HG02610 (cell line): ENCODE results near the gene SPRED2.
"Not testable (repeated sequence)": the region's sequence is repeated elsewhere in the genome, so short reads cannot be mapped to it uniquely, and the experiment has no call there.

Experiments used
- ATAC-seq: cut with Tn5 transposase; IDR thresholded peaks from one replicate; pipeline ENCODE4 v1.9.1; 2021; ENCODE audit warnings: mild to moderate bottlenecking, moderate library complexity; ENCODE audit not compliant: unreplicated experiment

SPRED2 gene

GRCh38 chr2:65349863-65350262 lies 82.5 kb downstream of the SPRED2 start:
- ATAC-seq, result no peak

GRCh38 chr2:65347913-65348312 lies 84.5 kb downstream of the SPRED2 start:
- no peak for ATAC-seq

GRCh38 chr2:65345631-65346030 lies 86.8 kb downstream of the SPRED2 start:
- no peak for ATAC-seq

GRCh38 chr2:65344689-65345088 lies 87.7 kb downstream of the SPRED2 start:
- ATAC-seq, result no peak

- no peak for ATAC-seq
These were observed 88.2 kb downstream of the SPRED2 start for GRCh38 chr2:65344182-65344581.

GRCh38 chr2:65343386-65343785 lies 89.0 kb downstream of the SPRED2 start:
- ATAC-seq, result no peak

GRCh38 chr2:65340898-65341681 lies 91.3 kb downstream of the SPRED2 start:
- ATAC-seq, result no peak

- ATAC-seq, result no peak
These were observed 92.8 kb downstream of the SPRED2 start for GRCh38 chr2:65339648-65340047.

GRCh38 chr2:65338830-65339495 lies 93.4 kb downstream of the SPRED2 start:
- not testable (repeated sequence) for ATAC-seq

- not testable (repeated sequence) for ATAC-seq
These were observed 94.5 kb downstream of the SPRED2 start for GRCh38 chr2:65337915-65338314.

- ATAC-seq, result no peak
These were observed 97.7 kb downstream of the SPRED2 start for GRCh38 chr2:65334714-65335113.

GRCh38 chr2:65331336-65332025 lies 100.9 kb downstream of the SPRED2 start:
- no peak for ATAC-seq

- ATAC-seq, result no peak
These were observed 102.9 kb downstream of the SPRED2 start for GRCh38 chr2:65329525-65329924.

GRCh38 chr2:65326276-65326675 lies 106.1 kb downstream of the SPRED2 start:
- no peak for ATAC-seq

- ATAC-seq, result no peak
These were observed 107.3 kb downstream of the SPRED2 start for GRCh38 chr2:65325066-65325465.

- no peak for ATAC-seq
These were observed 111.5 kb downstream of the SPRED2 start for GRCh38 chr2:65320946-65321345.

GRCh38 chr2:65320042-65320725 lies 112.2 kb downstream of the SPRED2 start:
- peak; percentile 87 for ATAC-seq

- ATAC-seq, result no peak
These were observed 112.7 kb downstream of the SPRED2 start for GRCh38 chr2:65319674-65320041.

- ATAC-seq, result peak; percentile 47
These were observed 113.2 kb downstream of the SPRED2 start for GRCh38 chr2:65319072-65319673.

GRCh38 chr2:65317841-65318240 lies 114.6 kb downstream of the SPRED2 start:
- no peak for ATAC-seq

GRCh38 chr2:65317351-65317750 lies 115.0 kb downstream of the SPRED2 start:
- not testable (repeated sequence) for ATAC-seq
